GM19455 (cell line): ENCODE results near the gene CCSER2.
"Not testable (repeated sequence)": the region's sequence is repeated elsewhere in the genome, so short reads cannot be mapped to it uniquely, and the experiment has no call there.

Source experiments
- ATAC-seq: cut with Tn5 transposase; IDR thresholded peaks from one replicate; pipeline ENCODE4 v1.9.1; 2021; ENCODE audit not compliant: unreplicated experiment

Gene CCSER2

GRCh38 chr10:84511709-84512285 lies 183.4 kb downstream of the CCSER2 start:
- ATAC-seq: no peak

DNA sequence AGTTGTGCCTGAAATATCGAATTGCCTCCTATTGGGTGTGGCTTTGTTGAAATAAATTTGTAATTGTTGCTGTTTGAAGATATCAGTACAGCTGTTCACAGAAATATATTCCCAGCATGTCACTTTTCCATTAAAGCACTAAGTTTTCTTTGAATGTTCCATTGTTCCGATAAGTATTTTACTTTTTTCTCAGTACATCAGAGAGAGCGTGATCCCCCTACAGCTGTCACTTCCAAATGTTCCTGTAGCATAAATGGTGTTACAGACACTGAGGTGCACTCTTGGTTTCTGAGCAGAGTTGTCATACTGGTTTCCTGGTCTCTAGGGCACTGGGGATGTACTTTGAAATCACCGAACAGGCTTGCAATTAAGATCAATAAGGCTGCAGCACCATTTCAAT lies 189.2 kb downstream of the CCSER2 start:
- ATAC-seq: no peak

DNA sequence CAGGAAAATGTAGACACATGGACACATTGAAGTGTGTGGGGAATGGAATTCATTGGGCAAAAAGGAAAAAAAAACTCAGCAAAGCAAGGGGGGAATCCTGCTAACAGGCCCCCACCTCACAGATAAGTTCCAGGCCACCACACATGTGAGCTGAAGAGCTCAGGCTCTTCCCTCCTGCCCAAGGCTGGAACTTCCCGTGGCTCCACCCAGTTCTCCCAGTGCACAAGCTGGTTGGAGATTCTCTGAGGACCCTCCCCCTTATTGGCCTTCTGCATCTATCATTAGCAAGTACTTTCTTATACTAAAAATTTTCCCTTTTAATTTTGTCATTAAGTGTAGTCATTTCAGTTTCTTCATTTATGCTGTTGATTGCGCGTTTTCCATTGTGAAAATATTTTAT lies 190.8 kb downstream of the CCSER2 start:
- no peak for ATAC-seq

DNA sequence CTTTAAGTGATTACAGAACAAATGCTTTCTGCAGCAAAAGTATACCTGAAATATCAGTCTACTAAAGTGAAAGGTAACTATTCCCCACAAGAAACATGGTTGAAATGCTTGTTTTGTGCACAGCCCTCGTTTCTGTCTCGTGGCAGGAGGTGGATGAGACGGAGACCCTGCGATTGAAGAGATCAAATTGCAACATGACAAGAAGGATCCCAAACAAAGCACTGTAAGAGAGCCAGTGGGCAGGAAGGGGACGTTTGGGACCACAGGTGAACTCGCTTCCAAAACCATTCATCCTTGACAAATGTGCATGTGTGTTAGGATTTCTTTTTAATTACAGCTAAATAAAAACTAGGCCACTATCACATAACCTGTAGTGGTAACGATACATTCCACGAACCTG lies 192.6 kb downstream of the CCSER2 start:
- ATAC-seq: no peak

GRCh38 chr10:84521468-84521867 lies 193.1 kb downstream of the CCSER2 start:
- ATAC-seq: no peak

DNA sequence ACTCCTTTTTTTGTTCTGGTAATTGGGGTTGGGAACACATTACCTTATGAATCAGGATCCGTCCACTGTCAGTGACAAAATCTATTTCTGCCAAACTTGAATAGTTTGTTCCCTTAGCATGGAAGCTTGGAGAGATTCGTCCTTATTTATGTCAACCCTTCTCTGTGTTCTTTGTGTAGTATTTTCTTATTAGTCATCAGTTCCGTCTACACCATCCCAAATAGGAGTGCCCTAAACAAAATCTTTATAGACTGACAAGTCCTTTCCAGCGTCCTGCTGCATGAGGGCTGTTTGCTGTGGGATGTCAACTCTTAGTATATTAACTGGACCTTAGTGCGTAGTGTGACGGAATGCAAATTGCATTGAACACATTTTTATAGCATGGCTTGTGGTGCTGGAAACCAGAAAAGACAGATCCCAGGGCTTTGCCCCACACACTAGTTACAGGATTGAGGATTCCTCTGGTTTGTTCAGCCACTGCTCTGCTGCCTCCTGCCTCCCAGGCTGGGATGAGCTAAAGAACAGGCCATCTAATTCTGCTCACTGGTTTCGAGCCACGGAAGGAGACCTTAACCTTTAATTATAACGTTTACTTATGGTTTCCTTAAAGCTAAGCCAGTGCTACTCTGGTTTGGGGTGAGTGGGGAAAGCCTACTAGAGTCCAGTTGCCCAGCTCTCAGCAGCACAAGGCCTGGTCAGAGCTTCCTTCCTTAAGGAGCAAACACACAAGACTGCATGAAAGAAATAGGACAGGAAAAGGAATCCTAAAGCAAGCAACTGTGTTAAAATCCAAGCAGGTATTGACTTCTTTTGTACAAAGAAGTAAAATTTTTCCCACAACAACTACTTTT lies 194.4 kb downstream of the CCSER2 start:
- ATAC-seq: no peak

- ATAC-seq: no peak
These were observed 195.1 kb downstream of the CCSER2 start for GRCh38 chr10:84523526-84523925.

- ATAC-seq: no peak
These were observed 196.0 kb downstream of the CCSER2 start for GRCh38 chr10:84524435-84524834.

GRCh38 chr10:84525120-84525806 lies 196.9 kb downstream of the CCSER2 start:
- ATAC-seq: no peak

- not testable (repeated sequence) for ATAC-seq
These were observed 197.4 kb downstream of the CCSER2 start for GRCh38 chr10:84525807-84526182.

DNA sequence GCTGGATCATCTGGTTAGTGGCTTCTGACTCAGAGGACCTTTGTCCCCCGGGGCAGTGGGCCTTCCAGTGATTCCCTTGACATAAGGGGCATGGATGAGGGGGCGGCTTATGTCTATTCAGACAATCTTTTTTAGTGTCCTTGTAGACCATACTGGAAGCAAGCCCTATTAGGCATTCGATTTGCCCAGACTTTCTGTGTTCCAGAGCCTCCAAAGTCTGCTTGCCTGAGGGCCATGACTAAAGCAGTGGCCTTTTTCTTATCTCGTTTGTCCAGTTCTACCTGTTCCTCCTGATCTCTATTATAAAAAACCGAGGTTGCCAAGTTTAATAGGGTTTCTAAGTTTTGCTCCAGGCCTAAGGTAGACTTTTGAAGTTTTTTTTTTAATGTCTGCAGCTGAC lies 199.0 kb downstream of the CCSER2 start:
- ATAC-seq: not testable (repeated sequence)

DNA sequence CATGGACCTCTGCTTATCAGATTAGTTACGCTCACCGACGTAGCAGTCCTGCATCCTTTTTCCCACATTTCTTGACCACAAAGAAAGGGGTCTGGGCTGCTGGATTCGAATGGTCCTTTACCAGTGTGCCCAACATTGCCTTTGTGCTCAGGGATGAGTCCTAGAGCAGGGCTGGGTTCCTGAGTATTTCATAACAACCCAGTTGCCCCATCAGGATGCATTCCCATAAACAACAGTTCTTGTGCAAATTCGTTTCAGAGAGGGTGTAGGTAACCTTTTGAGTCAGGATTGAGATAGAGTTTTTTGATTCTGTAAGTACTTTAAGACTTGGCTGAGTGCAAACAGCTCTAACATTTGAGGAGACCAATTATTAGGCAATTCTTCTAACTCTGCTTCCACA lies 200.1 kb downstream of the CCSER2 start:
- not testable (repeated sequence) for ATAC-seq

DNA sequence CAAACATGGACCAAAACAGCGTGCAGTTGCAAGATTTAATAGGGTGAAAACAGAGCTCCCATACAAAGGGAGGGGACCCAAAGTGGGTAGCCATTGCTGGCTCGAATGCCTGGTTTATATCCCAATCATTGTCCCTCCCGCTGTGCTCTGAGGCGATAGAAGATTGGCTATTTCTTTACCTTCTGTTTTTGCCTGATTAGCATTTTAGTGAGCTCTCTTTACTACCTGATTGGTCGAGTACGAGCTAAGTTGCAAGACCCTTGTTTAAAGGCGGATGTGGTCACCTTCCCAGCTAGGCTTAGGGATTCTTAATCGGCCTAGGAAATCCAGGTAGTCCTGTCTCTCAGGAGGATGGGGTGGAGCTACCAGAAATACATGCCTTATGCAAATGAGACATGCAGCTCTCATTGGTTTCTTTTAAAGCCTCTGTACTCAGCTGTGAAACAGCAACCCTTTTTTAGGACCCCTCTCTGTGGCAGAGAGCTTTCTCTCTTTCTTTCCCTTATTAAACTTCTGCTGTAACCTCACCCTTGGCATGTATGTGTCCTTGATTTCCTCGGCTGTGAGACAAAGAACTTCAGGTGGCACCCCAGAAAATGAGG lies 202.4 kb downstream of the CCSER2 start:
- ATAC-seq: no peak

DNA sequence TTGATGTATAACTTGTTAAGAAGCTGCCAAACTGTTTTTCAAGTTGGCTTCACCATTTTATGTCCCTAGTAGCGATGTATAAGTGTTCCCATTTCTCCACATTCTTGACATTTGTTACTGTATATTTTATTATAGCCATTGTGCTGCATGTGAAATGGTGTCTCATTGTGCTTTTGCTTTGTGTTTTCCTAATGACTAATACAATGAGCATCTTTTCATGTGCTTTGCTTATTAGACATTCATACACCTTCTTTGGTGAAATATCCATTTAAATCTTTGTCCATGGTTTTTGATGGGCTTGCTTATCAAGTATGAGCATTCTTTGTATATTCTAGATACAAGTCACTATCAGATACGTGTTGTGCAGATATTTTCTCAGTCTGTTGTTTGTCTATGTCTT lies 203.0 kb downstream of the CCSER2 start:
- no peak for ATAC-seq

GRCh38 chr10:84534168-84534567 lies 205.8 kb downstream of the CCSER2 start:
- no peak for ATAC-seq

- ATAC-seq: peak; percentile 67
These were observed 209.1 kb downstream of the CCSER2 start for GRCh38 chr10:84537447-84537931.

DNA sequence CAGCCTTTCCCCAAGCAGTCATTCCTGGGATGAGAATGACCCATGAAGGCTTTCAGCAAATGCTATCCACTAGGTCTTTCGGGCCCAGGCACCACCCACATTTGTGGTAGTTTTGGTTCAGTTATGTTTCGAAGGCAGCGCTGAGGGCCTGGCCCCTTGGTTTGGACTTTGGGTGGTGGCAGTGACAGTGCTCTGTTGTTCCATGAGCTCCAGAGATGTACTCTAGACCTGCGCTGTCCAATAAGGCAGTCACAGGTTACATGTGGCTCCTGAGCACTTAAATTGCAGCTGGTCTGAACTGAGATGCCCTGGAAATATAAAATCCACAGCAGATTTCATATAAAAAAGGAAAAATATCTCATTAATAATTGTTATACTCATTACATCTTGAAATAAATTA lies 209.6 kb downstream of the CCSER2 start:
- no peak for ATAC-seq

DNA sequence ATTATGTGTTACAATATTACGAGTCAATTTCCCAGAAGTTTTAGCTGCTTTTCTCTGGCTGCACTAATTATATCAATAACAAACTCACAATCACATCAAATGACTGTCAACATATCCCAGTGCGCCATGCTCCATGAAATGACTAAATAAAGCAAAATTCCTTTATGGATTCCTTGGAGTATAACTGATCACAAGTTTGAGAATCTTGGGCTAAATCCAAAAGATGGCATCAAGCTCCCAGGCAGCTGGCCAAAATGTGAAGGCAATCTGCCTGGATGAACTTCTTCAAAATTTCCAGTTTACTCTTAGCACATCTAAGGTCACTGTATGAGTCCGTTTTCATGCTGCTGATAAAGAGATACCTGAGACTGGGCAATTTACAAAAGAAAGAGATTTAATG lies 210.8 kb downstream of the CCSER2 start:
- ATAC-seq: no peak

GRCh38 chr10:84540022-84540616 lies 211.7 kb downstream of the CCSER2 start:
- ATAC-seq: peak; percentile 21

- ATAC-seq: peak; percentile 89
These were observed 212.4 kb downstream of the CCSER2 start for GRCh38 chr10:84540617-84541288.

DNA sequence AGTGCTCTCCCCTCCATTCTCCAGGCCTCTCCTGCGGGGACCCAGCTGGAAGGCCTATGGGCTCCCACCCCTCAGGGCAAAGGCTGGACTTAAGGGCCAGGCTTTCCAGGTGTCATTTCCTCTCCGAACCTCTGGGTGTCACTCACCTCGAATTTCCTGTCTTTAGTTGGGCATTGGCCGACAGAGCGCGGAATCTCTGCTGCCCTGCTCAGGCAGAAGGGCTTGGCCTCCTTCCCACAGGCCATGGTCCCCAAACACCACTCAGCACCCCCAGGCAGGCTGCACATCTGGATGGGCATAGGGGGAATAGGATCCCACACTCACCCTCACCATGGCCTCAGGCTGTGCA lies 212.9 kb downstream of the CCSER2 start:
- no peak for ATAC-seq
